ENCODE data around the gene GCH1.
"Not testable (repeated sequence)": the region's sequence is repeated elsewhere in the genome, so short reads cannot be mapped to it uniquely, and the experiment has no call there.

Gene GCH1

GRCh38 chr14:54906075-54906474, 3.4 kb upstream of the GCH1 start:
- DNase-seq: no peak

- peak; percentile 67 for DNase-seq
Observed at GRCh38 chr14:54902143-54902520, 494 bp downstream of the GCH1 start.

GRCh38 chr14:54901380-54902142, 1.1 kb downstream of the GCH1 start:
- peak; percentile 26 for DNase-seq

- DNase-seq: no peak
Observed at GRCh38 chr14:54899573-54899972, 3.1 kb downstream of the GCH1 start.

GRCh38 chr14:54897809-54898555, 4.6 kb downstream of the GCH1 start:
- not testable (repeated sequence) for DNase-seq

- DNase-seq: no peak
Observed at GRCh38 chr14:54895683-54896082, 6.9 kb downstream of the GCH1 start.

- DNase-seq: no peak
Observed at GRCh38 chr14:54894995-54895394, 7.6 kb downstream of the GCH1 start.

GRCh38 chr14:54893151-54893760, 9.4 kb downstream of the GCH1 start:
- DNase-seq: no peak

- DNase-seq: no peak
Observed at GRCh38 chr14:54891471-54892245, 11.0 kb downstream of the GCH1 start.

- no peak for DNase-seq
Observed at GRCh38 chr14:54890788-54891187, 11.8 kb downstream of the GCH1 start.

GRCh38 chr14:54889919-54890318, 12.7 kb downstream of the GCH1 start:
- no peak for DNase-seq

- no peak for DNase-seq
Observed at GRCh38 chr14:54882521-54882920, 20.1 kb downstream of the GCH1 start.

GRCh38 chr14:54881761-54882401, 20.7 kb downstream of the GCH1 start:
- no peak for DNase-seq

- peak; percentile 37 for DNase-seq
Observed at GRCh38 chr14:54881235-54881760, 21.3 kb downstream of the GCH1 start.

- no peak for DNase-seq
Observed at GRCh38 chr14:54877703-54878021, 25.0 kb downstream of the GCH1 start.

- DNase-seq: no peak
Observed at GRCh38 chr14:54877015-54877702, 25.5 kb downstream of the GCH1 start.

GRCh38 chr14:54875648-54876047, 27.0 kb downstream of the GCH1 start:
- DNase-seq: not testable (repeated sequence)

GRCh38 chr14:54870154-54871090, 32.2 kb downstream of the GCH1 start:
- not testable (repeated sequence) for DNase-seq

GRCh38 chr14:54867011-54867410, 35.6 kb downstream of the GCH1 start:
- DNase-seq: peak; percentile 37

- DNase-seq: no peak
Observed at GRCh38 chr14:54866588-54866987, 36.0 kb downstream of the GCH1 start.

GRCh38 chr14:54864526-54864925, 38.1 kb downstream of the GCH1 start:
- DNase-seq: no peak

All from right hindlimb (tissue), 1 donor.